HG03039 (cell line): ENCODE measurements around the gene RAD54L2.
"Not testable (repeated sequence)": the region's sequence is repeated elsewhere in the genome, so short reads cannot be mapped to it uniquely, and the experiment has no call there.

Experiments
- ATAC-seq: cut with Tn5 transposase; IDR thresholded peaks from one replicate; pipeline ENCODE4 v1.9.1; 2021; ENCODE audit warnings: mild to moderate bottlenecking, moderate library complexity; ENCODE audit not compliant: unreplicated experiment

Gene RAD54L2

DNA sequence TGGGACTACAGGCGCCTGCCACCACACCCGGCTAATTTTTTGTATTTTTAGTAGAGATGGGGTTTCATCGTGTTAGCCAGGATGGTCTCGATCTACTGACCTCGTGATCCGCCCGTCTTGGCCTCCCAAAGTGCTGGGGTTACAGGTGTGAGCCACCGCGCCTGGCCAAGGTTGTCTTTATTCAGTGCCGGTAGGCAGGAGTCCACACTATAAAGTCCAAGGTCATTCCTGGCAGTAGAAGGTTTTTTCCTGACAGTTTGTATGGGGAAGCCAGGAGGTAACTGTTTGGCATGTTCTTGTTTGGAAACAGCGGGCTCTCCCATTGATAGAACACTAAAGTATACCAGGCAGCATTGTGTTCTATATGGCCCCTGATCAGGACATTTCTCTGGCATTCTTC is 4.1 kb downstream of the RAD54L2 start:
- not testable (repeated sequence) for ATAC-seq

- ATAC-seq = no peak
Measured at GRCh38 chr3:51544011-51544775, 5.7 kb downstream of the RAD54L2 start.

DNA sequence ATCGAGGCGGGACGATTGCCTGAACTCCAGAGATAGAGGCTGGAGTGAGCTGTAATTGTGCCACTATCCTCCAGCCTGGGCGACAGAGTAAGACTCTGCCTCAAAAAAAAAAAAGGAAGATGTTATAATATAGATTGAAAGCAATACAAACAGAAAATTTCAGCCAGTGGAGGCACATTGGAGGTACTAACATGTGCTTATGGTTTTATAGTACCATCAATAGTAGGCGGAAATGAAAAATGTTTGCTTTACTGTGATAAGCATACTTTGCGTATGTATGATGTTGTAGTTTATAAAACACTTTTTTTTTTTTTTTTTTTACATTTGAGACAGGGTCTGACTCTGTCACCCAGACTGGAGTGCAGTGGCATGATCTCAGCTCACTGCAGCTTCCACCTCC is 8.8 kb downstream of the RAD54L2 start:
- no peak for ATAC-seq

DNA sequence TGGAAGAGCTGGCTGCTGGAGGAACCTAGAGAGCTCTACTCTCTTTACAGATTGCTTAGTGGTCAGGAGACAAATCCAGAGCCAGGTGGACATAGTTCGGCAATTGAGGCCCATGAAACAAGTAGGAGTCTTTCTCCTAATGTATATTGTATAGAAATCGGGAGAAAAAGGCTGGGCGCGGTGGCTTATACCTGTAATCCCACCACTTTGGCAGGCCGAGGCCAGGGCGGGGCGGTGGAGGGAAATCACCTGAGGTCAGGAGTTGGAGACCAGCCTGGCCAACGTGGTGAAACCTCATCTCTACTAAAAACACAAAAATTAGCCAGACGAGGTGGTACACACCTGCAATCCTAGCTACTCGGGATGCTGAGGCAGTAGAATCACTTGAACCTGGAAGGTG is 10.8 kb downstream of the RAD54L2 start:
- no peak for ATAC-seq

- no peak for ATAC-seq
Measured at GRCh38 chr3:51550080-51550819, 11.7 kb downstream of the RAD54L2 start.

DNA sequence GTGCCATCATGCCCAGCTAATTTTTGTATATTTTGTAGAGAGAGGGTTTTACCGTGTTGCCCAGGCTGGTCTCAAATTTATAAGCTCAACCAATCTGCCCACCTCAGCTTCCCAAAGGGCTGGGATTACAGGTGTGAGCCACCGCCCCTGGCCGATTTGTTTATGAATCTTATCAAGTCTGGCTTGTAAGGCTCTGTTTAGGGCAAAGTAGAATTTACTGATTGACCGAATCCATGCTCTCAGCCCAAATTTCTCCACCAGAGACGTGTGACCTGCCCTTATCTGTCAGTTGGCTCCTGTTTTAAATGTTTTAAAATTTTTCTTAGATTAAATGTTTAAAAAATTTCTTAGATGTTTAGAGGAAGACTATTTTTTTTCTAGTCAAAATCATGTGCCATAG is 19.5 kb downstream of the RAD54L2 start:
- no peak for ATAC-seq

GRCh38 chr3:51559411-51559888 is 20.9 kb downstream of the RAD54L2 start:
- no peak for ATAC-seq

DNA sequence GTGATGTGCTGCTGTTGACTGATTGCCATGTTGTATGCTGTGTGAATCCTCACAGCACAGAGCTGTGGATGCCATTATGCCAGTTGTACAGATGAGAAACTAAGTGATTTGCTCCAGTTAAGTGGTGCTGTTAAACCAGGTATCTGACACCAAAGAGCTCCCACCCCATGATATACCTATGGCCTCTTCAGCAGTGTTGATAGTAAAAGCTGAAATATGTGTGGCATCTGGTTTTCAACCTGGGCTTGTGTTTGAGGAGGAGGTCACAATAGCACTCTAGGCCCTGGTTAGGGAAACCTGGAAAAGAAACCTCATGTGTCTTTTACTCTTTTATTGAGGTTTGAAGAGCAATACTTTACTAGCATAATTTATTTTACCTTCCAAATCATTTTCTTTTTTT is 21.4 kb downstream of the RAD54L2 start:
- ATAC-seq = no peak

DNA sequence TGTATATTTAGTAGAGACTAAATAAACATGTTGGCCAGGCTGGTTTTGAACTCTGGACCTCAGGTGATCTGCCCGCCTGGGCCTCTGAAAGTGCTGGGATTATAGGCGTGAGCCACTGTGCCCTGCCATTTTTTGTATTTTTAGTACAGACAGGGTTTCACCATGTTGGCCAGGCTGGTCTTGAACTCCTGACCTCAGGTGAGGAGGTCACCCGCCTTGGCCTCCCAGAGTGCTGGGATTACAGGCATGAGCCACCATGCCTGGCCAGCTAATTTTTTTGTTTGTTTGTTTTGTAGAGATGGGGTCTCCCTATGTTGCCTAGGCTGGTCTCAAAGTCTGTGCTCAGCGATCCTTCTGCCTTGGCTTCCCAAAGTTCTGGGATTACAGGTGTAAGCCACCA is 23.9 kb downstream of the RAD54L2 start:
- ATAC-seq = not testable (repeated sequence)

GRCh38 chr3:51568036-51568435 is 29.5 kb downstream of the RAD54L2 start:
- no peak for ATAC-seq

DNA sequence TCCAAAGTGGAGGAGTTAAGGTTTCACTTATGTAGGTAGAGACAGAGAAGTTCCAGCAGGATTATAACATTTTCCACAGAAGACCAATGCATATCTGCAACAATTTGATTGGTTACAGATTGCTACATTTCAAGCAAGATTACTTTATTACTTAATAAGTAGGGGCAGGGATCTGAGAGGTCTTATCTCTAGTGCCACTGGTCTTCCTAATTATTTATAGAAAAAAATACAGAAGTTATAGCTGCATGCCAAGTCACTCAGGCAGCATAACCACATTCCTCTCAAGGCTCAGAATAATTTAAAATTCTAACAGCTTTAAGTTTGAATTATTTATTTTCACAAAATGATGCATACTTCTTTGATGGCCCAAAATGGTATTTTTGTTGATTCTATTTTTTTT is 30.5 kb downstream of the RAD54L2 start:
- ATAC-seq = no peak

DNA sequence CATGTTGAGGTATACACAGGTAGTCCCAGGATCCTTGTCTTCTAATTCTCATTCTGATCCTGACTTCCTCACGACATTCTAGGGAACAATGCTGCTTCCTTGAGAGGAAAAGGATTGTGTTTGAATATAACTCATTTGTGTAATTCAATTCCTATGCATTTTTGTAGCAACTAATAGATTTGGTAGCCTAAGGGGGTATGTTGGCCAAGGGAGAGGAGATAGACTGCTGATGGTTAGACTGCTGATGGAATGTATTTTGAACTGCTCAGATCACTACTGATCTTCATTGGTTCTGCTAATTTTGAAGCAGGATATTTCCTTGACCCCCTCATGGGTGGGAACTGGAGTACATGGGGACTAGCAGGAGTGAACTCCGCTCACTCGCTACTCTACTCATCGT is 39.7 kb downstream of the RAD54L2 start:
- ATAC-seq = no peak

DNA sequence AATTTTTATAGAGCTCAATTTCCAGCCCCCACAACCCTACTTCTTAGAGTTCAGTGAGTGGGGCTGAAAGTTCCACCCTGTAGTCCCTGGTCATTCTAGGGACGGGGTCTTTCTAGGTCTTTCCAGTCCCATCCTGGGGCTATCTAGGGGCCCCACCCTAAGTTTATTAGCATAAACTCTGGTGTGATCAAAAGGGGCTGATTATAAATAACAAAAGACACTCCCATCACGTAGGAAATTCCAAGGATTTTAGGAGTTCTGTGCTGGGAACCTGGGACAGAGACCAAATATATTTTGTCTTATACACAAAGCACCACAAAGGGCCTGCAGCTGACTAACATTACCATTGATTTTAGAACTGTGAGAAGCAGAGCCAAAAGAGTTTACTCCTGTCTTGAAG is 41.9 kb downstream of the RAD54L2 start:
- no peak for ATAC-seq

DNA sequence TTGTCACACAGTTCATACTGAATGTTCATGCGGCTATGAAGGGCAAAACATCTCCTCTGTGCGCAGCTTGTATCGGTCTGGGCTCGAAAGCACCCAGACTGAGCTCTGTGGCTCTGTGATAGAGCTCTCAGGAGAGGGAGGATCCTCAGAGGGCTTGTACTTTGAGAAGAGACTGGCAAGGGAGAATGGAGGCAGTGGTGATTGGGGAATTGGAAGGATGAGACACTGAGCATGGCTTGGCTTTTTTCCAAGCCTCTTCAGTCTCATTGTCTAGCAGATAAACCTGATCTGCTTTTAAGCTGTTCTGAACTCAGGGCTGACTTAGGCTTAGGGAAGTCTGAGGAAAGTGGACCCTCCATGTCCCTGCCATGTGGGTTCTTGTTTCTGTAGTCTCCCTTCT is 43.0 kb downstream of the RAD54L2 start:
- no peak for ATAC-seq

- no peak for ATAC-seq
Measured at GRCh38 chr3:51585197-51585596, 46.7 kb downstream of the RAD54L2 start.

DNA sequence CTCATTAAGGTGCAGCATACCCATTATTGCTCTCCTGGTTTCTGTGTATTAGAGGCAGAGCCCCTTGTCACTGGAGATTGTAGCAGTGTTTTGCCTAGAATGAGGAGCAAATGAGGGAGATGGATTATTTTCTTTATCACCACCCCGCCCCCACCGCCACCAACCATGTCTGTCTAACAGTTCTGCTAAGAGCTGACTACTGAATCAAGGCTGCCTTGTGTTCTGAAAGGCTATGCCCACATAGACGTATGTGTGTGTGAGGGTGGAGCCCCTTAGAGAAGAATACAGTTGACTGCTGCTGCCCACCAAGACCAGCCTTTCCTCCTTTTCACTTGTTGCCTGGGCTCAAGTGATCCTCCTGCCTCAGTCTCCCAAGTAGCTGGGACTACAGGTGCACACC is 47.4 kb downstream of the RAD54L2 start:
- no peak for ATAC-seq
